KBM-7 (cell line): ENCODE data around the gene BLACAT1.
"Not testable (repeated sequence)": the region's sequence is repeated elsewhere in the genome, so short reads cannot be mapped to it uniquely, and the experiment has no call there.

Experiments
- DNase-seq: peaks from one replicate; pipeline ENCODE4 v3.0.0-alpha.2; 2015
- in situ Hi-C: fragments of 300-500 bp; cut with MboI; formaldehyde crosslinking; loops from 2 replicates; pipeline ENCODE4 v1.14.3; 2020; ENCODE audit warnings: low sequenced_read_pairs, low pct_unique_long_range_greater_than_20kb, mixed read lengths

BLACAT1 gene

GRCh38 chr1:205486258-205486657 is 30.4 kb upstream of the BLACAT1 start:
- in situ Hi-C loops: no loop called here

GRCh38 chr1:205484985-205485967 is 29.4 kb upstream of the BLACAT1 start:
- in situ Hi-C loops: no loop called here
- DNase-seq: peak; percentile 75

More at GRCh38 chr1:205486258-205486657, 30.4 kb upstream of the BLACAT1 start:
- no peak for DNase-seq

DNA sequence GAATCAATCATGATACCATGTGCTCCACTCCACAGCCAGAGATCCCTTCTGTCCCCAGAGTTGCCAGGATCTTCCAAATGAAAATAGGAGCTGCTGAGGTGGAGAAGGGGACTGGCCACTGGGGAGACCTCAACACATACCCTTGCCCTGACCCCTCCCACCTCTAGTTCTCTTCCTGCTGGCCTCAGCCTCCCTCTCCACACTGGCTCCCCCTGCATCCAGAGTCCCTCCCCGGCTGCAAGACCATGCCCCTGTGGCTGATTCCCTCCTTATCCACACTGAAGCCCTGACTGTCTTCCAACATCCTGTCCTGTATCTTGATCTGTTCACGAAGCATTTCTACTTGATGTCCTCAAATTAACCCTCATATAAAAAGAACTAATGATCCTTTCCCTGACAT is 27.5 kb upstream of the BLACAT1 start:
- in situ Hi-C loops: no loop called here
- DNase-seq: no peak

DNA sequence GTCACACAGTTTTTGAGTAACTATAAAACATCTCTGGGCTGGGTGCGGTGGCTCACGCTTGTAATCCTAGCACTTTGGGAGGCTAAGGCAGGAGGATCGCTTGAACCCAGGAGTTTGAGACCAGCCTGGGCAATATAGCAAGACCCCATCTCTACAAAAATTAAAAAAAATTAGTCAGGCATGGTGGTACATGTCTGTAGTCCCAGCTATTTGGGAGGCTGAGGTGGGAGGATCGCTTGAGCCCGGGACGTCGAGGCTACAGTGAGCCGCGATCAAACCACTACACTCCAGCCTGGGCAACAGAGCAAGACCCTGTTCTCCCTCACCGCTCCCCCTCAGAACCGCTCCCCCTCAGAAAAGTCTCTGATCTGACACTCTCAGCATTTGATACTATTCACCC is 26.7 kb upstream of the BLACAT1 start:
- in situ Hi-C loops, DNase-seq: not testable (repeated sequence)

- DNase-seq: no peak
- in situ Hi-C loops: no loop called here
Observed at GRCh38 chr1:205481629-205482151, 25.8 kb upstream of the BLACAT1 start.

DNA sequence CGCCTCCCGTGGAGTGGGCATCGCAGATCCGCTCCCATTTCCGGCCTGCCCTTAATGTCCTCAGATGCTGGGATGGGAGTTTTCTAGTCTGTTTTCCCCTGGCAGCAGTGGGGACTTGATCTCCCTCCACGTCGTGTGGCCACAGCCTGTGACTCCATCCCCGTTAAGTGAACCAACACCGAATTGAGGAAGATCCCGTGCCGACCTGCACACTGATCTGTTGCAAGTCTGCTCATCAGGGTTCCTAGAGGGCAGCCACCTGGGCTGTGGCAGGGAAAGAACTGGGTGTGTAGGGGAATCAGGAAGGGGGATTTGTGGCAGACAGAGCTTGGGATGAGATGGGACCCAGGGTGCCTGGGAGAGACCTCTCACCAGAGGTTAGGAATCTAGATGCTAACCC is 25.4 kb upstream of the BLACAT1 start:
- in situ Hi-C loops: no loop called here
- no peak for DNase-seq

- DNase-seq: no peak
- in situ Hi-C loops: no loop called here
Observed at GRCh38 chr1:205480349-205480985, 24.6 kb upstream of the BLACAT1 start.

- DNase-seq, in situ Hi-C loops: not testable (repeated sequence)
Observed at GRCh38 chr1:205478985-205479384, 23.1 kb upstream of the BLACAT1 start.

DNA sequence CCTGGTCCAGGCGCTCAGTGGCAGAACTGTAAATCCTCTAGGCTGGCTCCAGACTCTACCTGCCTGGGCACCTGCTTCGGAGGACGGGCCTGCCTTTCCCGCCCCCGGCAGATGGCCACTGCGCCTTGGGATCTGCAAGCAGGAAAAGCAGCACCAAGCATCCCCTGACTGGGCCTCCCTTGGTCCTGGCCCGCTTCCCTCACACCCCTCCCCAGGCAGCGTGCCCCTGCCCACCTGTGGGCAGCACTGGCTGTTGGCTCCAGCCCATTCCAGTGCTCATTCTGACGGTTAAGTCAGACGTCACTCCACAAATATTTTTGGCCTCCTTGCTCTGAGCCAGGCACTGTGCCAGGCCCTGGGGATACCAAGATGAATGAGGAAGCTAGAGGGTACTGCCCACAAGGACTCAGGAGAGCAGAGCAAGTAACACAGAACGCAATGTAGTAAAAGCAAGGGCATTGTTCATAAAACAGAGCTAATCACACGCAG is 22.0 kb upstream of the BLACAT1 start:
- in situ Hi-C loops: no loop called here
- DNase-seq: no peak

DNA sequence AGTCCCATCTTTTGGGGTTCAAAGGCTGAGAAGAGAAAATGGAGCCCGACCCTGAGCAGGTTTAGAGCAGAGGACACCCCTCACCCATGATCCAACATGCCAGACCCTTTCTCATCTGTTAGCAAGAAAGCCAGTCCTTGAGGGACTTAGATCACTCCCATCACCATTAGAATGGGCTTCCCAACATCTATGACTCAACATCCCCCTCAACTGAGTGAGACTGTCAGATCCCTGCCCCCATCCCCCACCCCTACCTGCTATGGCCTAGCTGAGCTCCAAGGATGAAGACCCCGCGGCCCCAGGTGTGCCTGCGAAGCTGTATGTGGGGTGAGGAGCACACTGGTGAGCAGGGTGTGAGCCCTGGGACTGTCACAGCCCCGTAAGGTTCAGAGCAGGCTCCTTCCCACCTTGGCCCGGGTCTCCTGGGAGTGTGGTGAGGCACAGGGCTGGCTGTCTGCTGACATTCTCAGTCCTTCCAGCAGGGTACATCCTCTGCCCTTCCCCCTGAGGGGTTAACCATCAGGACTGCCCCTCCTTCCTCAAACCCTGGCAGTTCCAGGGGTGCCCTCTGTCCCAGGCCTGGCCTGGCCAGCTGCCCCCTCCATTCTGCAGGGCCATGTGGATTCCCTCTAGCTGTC is 21.4 kb upstream of the BLACAT1 start:
- in situ Hi-C loops: no loop called here
- no peak for DNase-seq

DNA sequence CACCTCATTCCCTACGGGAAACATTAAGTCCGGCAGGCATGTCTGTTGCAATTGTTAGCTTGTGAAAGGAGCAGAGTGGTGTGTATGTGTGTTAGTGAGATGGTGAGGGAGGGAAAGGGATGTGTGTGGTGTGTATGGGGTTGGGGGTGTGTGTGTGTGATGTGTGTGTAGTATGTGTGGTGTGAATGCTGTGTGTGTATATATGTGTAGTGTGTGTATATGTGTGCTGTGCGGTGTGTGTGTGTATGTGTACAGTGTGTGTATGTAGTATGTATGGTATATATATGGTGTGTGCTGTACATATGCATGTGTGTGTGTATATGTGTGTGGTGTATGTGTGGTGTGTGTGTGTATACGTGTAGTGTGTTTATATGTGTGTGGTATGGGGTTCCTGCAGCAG is 20.8 kb upstream of the BLACAT1 start:
- in situ Hi-C loops: no loop called here
- DNase-seq: no peak

DNA sequence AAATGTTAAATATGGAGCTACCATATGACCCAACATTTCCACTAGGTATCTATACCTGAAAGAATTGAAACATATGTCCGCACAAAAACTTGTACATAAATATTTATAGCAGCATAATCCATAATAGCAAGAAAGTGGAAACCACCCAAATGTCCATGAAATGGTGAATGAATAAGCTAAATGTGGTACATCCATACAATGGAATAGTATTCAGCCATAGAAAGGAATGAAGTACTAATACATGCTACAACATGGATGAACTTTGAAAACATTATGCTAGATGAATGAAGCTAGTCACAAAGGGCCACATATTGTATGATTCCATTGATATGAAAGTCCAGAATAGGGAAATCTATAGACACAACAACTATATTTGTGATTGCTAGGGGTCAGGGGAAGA is 20.0 kb upstream of the BLACAT1 start:
- in situ Hi-C loops: no loop called here
- DNase-seq: no peak

GRCh38 chr1:205474571-205474970 is 18.7 kb upstream of the BLACAT1 start:
- no peak for DNase-seq
- in situ Hi-C loops: no loop called here

DNA sequence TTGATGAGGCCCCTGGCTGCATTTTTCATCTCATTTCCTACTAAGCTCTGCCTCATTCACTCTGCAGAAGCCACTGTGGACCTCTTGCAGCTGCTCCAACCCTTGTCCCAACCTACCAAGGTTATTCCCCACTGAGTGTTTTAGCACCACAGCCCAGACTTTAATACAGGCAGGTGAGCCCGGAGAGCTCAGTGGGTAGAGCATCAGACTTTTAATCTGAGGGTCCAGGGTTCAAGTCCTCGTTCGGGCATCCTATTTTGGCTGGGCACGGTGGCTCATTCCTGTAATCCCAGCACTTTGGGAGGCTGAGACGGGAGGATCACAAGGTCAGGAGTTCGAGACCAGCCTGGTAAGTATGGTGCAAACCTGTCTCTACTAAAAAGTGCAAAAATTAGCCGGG is 18.1 kb upstream of the BLACAT1 start:
- in situ Hi-C loops: no loop called here
- no peak for DNase-seq

DNA sequence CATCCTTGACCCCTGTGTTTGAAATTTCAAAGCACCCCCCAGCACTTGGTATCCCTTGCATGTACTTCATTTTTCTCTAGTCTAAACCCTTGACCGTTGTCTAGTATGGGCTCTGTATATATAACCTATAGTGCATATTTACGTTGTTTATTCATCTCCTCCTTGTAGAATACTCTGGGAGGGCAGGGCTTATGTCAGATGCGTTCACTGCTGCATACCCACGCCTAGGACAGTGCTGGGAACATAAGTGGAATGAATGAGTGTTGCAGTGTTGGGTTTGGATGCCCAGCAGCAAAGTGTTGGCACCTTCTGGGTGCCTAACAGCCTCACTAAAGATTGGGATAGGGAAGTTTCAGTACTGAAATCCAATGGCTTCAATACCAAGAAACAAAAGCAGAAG is 17.6 kb upstream of the BLACAT1 start:
- in situ Hi-C loops: no loop called here
- DNase-seq: no peak

DNA sequence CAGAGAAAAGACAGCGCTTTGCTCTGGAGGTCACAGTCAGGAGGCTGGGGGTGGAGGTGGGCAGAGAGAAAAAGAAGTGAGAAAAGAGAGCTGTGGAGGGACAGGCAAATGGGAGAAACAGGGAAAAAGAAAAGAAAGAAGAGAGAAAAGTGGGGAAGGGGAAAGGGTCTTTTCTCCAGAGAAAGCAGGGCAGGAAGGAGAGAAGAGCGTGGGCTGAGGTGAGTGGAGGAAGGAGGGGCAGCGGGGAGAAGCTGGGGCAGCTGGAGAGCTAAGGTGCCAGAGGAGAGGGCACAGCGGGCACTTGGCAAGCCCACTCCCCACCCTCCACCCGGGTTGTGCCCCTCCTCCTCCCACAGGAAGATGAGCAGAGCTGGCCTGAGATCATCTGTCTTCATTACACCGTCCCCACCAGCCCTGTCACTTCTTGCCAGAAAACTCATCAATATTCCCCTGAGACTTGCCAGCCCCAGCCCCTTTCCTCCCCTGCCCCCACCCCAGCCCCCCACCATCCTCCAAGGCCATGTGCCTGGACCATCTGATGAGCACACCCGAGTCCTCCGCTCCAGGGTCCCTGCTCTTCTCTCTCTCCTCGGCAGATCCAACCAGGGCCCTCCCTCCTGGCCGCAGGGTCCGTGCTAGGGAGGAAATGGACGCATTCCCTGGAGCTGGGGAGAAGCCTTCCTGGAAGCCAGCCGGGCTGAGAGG is 17.0 kb upstream of the BLACAT1 start:
- in situ Hi-C loops: no loop called here
- DNase-seq: no peak

DNA sequence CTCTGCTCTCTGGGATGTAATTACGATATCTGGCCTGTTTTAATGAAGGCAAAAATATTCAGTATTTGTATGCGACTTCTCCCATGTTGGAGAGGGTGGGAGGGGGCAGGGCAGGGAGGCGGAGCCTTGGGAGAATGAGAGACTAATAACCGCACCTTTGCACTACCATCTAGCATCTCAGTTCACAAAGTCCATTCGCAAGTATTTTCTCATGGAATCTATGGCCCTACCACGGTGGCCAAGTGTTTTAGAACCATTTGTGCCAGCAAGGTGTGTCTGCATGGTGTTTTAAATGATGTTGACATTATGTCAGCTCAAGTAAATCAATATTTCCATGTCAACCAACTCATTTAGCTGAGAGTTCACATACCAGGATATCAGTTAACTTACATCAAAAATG is 14.3 kb upstream of the BLACAT1 start:
- in situ Hi-C loops: no loop called here
- no peak for DNase-seq

DNA sequence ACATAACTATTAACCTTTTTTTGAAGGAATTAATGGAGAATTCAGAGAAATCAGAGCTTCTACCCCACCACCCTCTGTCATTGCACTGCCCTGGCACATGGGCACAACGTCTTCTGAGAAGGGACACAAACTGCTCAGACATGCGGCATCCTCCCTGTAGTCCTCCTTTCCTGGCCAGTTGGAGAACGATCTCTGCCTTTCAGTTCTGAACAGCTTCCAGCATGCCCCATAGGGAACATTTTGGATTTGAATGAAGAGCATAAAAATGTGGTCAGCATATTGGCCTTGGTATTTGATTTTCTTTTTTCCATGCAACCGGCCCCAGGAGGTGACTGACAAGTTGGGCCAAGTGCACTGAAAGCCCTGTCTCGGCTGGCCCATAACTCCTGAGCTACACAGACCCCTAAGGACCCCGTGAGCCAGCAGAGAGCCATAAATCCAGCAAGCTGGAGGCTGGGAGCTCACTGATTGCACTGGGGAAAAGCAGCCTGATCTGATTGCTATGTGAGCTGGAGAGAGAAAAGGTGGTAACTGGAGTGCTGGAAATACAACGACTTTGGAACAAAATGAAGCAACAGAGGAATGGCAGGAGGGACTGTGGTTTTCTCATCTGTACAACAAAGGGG is 10.9 kb upstream of the BLACAT1 start:
- in situ Hi-C loops: no loop called here

GRCh38 chr1:205465392-205465791 is 9.5 kb upstream of the BLACAT1 start:
- DNase-seq: no peak
- in situ Hi-C loops: no loop called here

More for the DNA sequence above, 10.9 kb upstream of the BLACAT1 start:
- DNase-seq: no peak
